Measurements from ENCODE around the gene CDK6.

- no peak for TF ChIP-seq CTCF (IDR thresholded peaks at IDR 0.05; ENCODE audit: low read length)
- no peak for TF ChIP-seq EZH2 (IDR thresholded peaks at IDR 0.05; ENCODE audit: borderline replicate concordance, low read length)
These were observed 18.3 kb upstream of the CDK6 start for GRCh38 chr7:92854501-92855238.

Measured in OCI-LY1 (cell line).